OCI-LY7 (cell line): ENCODE measurements around the gene SLC5A4.

ENCODE experiments used
- EZH2phosphoT487 ChIP-seq: fragments of 200-600 bp; sonication (generic); IDR thresholded peaks from 2 replicates; pipeline ENCODE4 v1.6.1; 2018; ENCODE audit warnings: low read depth, borderline replicate concordance, mild to moderate bottlenecking, mixed run types, antibody characterized with exemption, low read length, moderate library complexity, mixed read lengths
- TF ChIP-seq, protein P1 (sequence below): fragments of 200-600 bp; sonication (generic); conservative IDR thresholded peaks from 2 replicates; pipeline ENCODE4 v1.5.1; 2014; ENCODE audit warnings: mild to moderate bottlenecking, antibody characterized with exemption, low read length, moderate library complexity, mixed read lengths

DNA sequence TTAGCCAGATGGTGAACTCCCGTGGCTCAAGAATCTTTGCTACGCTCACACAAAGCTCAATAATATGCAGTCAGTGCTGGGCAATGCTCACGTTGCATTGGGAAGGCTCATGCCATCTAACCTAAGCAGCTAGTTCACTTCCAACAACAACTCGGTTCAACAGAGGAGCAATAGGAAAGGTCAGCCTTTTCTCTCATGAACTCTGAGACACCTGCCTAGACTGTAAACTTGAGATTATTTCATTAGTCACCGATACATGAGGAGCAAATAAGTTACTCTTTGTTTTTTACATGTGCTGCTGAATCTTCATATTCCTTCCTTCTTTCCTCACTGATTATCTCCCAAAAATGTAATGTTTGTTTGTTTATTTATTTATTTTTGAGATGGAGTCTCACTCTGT is 9.0 kb downstream of the SLC5A4 start:
- TF ChIP-seq, protein P1, sequence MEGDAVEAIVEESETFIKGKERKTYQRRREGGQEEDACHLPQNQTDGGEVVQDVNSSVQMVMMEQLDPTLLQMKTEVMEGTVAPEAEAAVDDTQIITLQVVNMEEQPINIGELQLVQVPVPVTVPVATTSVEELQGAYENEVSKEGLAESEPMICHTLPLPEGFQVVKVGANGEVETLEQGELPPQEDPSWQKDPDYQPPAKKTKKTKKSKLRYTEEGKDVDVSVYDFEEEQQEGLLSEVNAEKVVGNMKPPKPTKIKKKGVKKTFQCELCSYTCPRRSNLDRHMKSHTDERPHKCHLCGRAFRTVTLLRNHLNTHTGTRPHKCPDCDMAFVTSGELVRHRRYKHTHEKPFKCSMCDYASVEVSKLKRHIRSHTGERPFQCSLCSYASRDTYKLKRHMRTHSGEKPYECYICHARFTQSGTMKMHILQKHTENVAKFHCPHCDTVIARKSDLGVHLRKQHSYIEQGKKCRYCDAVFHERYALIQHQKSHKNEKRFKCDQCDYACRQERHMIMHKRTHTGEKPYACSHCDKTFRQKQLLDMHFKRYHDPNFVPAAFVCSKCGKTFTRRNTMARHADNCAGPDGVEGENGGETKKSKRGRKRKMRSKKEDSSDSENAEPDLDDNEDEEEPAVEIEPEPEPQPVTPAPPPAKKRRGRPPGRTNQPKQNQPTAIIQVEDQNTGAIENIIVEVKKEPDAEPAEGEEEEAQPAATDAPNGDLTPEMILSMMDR: no peak
- no peak for TF ChIP-seq EZH2phosphoT487
